IMR-90 (cell line): Measurements from ENCODE around the gene STARD6. TPM values are rescaled to one million over a fixed set of nuclear protein-coding genes. Genes with fewer than 3 reads are reported as not detected.

Source experiments
- ATAC-seq: fragments of 200-7000 bp; cut with Tn5 transposase; 2 replicates; pipeline ENCODE4 v1.9.1; 2020; ENCODE audit warnings: low read depth, mild to moderate bottlenecking, moderate library complexity
- BruUV-seq: library from RNA; stranded (reverse); fragments of 400-500 nt; replicated peaks from 2 replicates; lab custom pipeline; 2021; lab: Mats Ljungman, UMichigan
- CTCF ChIA-PET: fragments of 300-600 bp; formaldehyde crosslinking; extraction: SDS; loops from one replicate; lab custom pipeline; 2021; ENCODE audit warnings: antibody characterized with exemption; lab: Yijun Ruan, JAX
- POLR2A ChIA-PET: fragments of 300-600 bp; sonication (Branson Sonifier 250); formaldehyde crosslinking; loops from one replicate; lab custom pipeline; 2022; ENCODE audit warnings: antibody characterized with exemption; ENCODE audit not compliant: unreplicated experiment; lab: Charles Lee
- DNase-seq: peaks from one replicate; pipeline ENCODE4 v3.0.0; 2013
- H2AFZ ChIP-seq: replicated peaks from 2 replicates; pipeline ENCODE3; 2013; ENCODE audit warnings: low read length, mild to moderate bottlenecking; ENCODE audit not compliant: poor library complexity
- H2AK5ac ChIP-seq: 2 replicates; pipeline ENCODE4 v1.6.1; 2013; ENCODE audit warnings: low read depth, low read length, inconsistent platforms
- H2AK9ac ChIP-seq: replicated peaks from 2 replicates; pipeline ENCODE3; 2013; ENCODE audit warnings: mild to moderate bottlenecking, low read depth, low read length, moderate library complexity; ENCODE audit not compliant: poor library complexity
- H2BK120ac ChIP-seq: 2 replicates; pipeline ENCODE4 v1.6.1; 2013; ENCODE audit warnings: low read depth, low read length, inconsistent platforms
- H2BK15ac ChIP-seq: 3 replicates; pipeline ENCODE4 v1.6.1; 2013; ENCODE audit warnings: low read depth, low read length, inconsistent platforms
- H2BK20ac ChIP-seq: 2 replicates; pipeline ENCODE4 v1.6.1; 2013; ENCODE audit warnings: low read depth, mild to moderate bottlenecking, inconsistent platforms, low read length, moderate library complexity
- H2BK5ac ChIP-seq: 2 replicates; pipeline ENCODE4 v1.6.1; 2013; ENCODE audit warnings: mild to moderate bottlenecking, low read depth, low read length, inconsistent platforms; ENCODE audit not compliant: poor library complexity, severe bottlenecking
- H3K14ac ChIP-seq: replicated peaks from 2 replicates; pipeline ENCODE4 v1.6.1; 2013; ENCODE audit warnings: low read depth, low read length, inconsistent platforms
- H3K18ac ChIP-seq: 2 replicates; pipeline ENCODE4 v1.6.1; 2013; ENCODE audit warnings: low read depth, low read length, control low read depth
- H3K23ac ChIP-seq: 2 replicates; pipeline ENCODE4 v1.6.1; 2013; ENCODE audit warnings: low read depth, low read length, inconsistent platforms
- H3K27ac ChIP-seq: 2 replicates; pipeline ENCODE4 v1.5.1; 2013; ENCODE audit warnings: mild to moderate bottlenecking, control low read depth, low read length; ENCODE audit not compliant: insufficient read depth
- H3K27me3 ChIP-seq: 2 replicates; pipeline ENCODE4 v1.6.1; 2013; ENCODE audit warnings: low read length; ENCODE audit not compliant: control insufficient read depth, insufficient read depth
- H3K36me3 ChIP-seq: 2 replicates; pipeline ENCODE4 v1.6.1; 2013; ENCODE audit warnings: low read length, mixed read lengths; ENCODE audit not compliant: control insufficient read depth, insufficient read depth
- H3K4ac ChIP-seq: 2 replicates; pipeline ENCODE4 v1.6.1; 2013; ENCODE audit warnings: low read depth, low read length, inconsistent platforms
- H3K4me1 ChIP-seq: 2 replicates; pipeline ENCODE4 v1.6.1; 2013; ENCODE audit warnings: low read length, mixed read lengths; ENCODE audit not compliant: control insufficient read depth, insufficient read depth
- H3K4me2 ChIP-seq: 2 replicates; pipeline ENCODE4 v1.6.1; 2013; ENCODE audit warnings: low read depth, mild to moderate bottlenecking, control low read depth, low read length, moderate library complexity
- H3K4me3 ChIP-seq: 2 replicates; pipeline ENCODE4 v1.5.1; 2013; ENCODE audit warnings: low read depth, mild to moderate bottlenecking, control low read depth, low read length, moderate library complexity; ENCODE audit not compliant: insufficient read depth
- H3K56ac ChIP-seq: 2 replicates; pipeline ENCODE4 v1.6.1; 2013; ENCODE audit warnings: low read length, inconsistent platforms; ENCODE audit not compliant: insufficient read depth; ENCODE audit errors: extremely low read depth
- H3K79me1 ChIP-seq, 2 experiments: 2 replicates each; pipeline ENCODE4 v1.6.1; 2013; ENCODE audit warnings: low read length in 2 of 2, inconsistent platforms in 1 of 2, low read depth in 1 of 2
- H3K9ac ChIP-seq: 2 replicates; pipeline ENCODE4 v1.6.1; 2013; ENCODE audit warnings: low read depth, low read length, control low read depth
- H3K9me1 ChIP-seq: 2 replicates; pipeline ENCODE4 v1.6.1; 2013; ENCODE audit warnings: low read length, inconsistent platforms; ENCODE audit not compliant: insufficient read depth
- H3K9me3 ChIP-seq: 2 replicates; pipeline ENCODE4 v1.6.1; 2013; ENCODE audit warnings: low read length; ENCODE audit not compliant: control insufficient read depth, insufficient read depth
- H4K20me1 ChIP-seq: 2 replicates; pipeline ENCODE4 v1.6.1; 2013; ENCODE audit warnings: low read length, inconsistent platforms; ENCODE audit not compliant: insufficient read depth
- H4K5ac ChIP-seq: 2 replicates; pipeline ENCODE4 v1.6.1; 2013; ENCODE audit warnings: mild to moderate bottlenecking, low read depth, low read length, control low read depth
- H4K8ac ChIP-seq, 2 experiments: 2 replicates each; pipeline ENCODE4 v1.6.1; 2013; ENCODE audit warnings: low read depth in 2 of 2, low read length in 2 of 2, control low read depth in 1 of 2, inconsistent platforms in 1 of 2
- H4K91ac ChIP-seq: 2 replicates; pipeline ENCODE4 v1.6.1; 2013; ENCODE audit warnings: low read depth, low read length, inconsistent platforms; ENCODE audit not compliant: insufficient read depth
- BHLHE40 ChIP-seq: fragments of 150-350 bp; IDR thresholded peaks from 2 replicates; pipeline ENCODE4 v1.6.1; 2016; ENCODE audit warnings: mild to moderate bottlenecking, low read depth, low read length
- CEBPB ChIP-seq: IDR thresholded peaks from 2 replicates; pipeline ENCODE4 v1.6.1; 2012; ENCODE audit warnings: low read depth, low read length, improper control_type of control experiment
- CTCF ChIP-seq: conservative IDR thresholded peaks from 2 replicates; pipeline ENCODE4 v1.5.1; 2012; ENCODE audit warnings: mild to moderate bottlenecking, low read depth, low read length, improper control_type of control experiment
- ELK1 ChIP-seq: fragments of 150-350 bp; IDR thresholded peaks from 2 replicates; pipeline ENCODE4 v1.6.1; 2016; ENCODE audit warnings: low read depth, mild to moderate bottlenecking, low read length, moderate library complexity, borderline replicate concordance
- FOS ChIP-seq: fragments of 150-350 bp; IDR thresholded peaks from 2 replicates; pipeline ENCODE4 v1.6.1; 2016; ENCODE audit warnings: low read depth, low read length
- MAFK ChIP-seq: IDR thresholded peaks from 2 replicates; pipeline ENCODE4 v1.6.1; 2012; ENCODE audit warnings: low read depth, low read length, improper control_type of control experiment
- MAZ ChIP-seq: IDR thresholded peaks from 2 replicates; pipeline ENCODE4 v1.6.1; 2012; ENCODE audit warnings: low read depth, mild to moderate bottlenecking, low read length, improper control_type of control experiment, moderate library complexity, borderline replicate concordance
- MXI1 ChIP-seq: IDR thresholded peaks from 2 replicates; pipeline ENCODE4 v1.6.1; 2012; ENCODE audit warnings: low read depth, mild to moderate bottlenecking, low read length, moderate library complexity, borderline replicate concordance
- NFE2L2 ChIP-seq: fragments of 150-350 bp; IDR thresholded peaks from 2 replicates; pipeline ENCODE4 v1.6.1; 2016; ENCODE audit warnings: low read depth, mild to moderate bottlenecking, low read length
- POLR2A ChIP-seq: IDR thresholded peaks from 2 replicates; pipeline ENCODE4 v1.6.1; 2012; ENCODE audit warnings: mild to moderate bottlenecking, low read depth, low read length
- RAD21 ChIP-seq: IDR thresholded peaks from 2 replicates; pipeline ENCODE4 v1.6.1; 2012; ENCODE audit warnings: low read length, improper control_type of control experiment
- RCOR1 ChIP-seq: IDR thresholded peaks from 2 replicates; pipeline ENCODE4 v1.6.1; 2012; ENCODE audit warnings: mild to moderate bottlenecking, low read length, improper control_type of control experiment; ENCODE audit not compliant: insufficient replicate concordance
- RFX5 ChIP-seq: IDR thresholded peaks from 2 replicates; pipeline ENCODE4 v1.8.0; 2012; ENCODE audit warnings: low read depth, mild to moderate bottlenecking, low read length, moderate library complexity
- SMC3 ChIP-seq: fragments of 150-350 bp; IDR thresholded peaks from 2 replicates; pipeline ENCODE4 v1.6.1; 2016; ENCODE audit warnings: low read depth, mild to moderate bottlenecking, antibody characterized with exemption, low read length, moderate library complexity
- USF2 ChIP-seq: fragments of 150-350 bp; IDR thresholded peaks from 2 replicates; pipeline ENCODE4 v1.6.1; 2017; ENCODE audit warnings: mild to moderate bottlenecking, antibody characterized with exemption, low read length, low read depth
- dilution Hi-C: fragments of 300-500 bp; cut with HindIII; formaldehyde crosslinking; loops from one replicate; pipeline ENCODE4 v1.14.3; 2018; ENCODE audit warnings: low sequenced_read_pairs; ENCODE audit not compliant: unreplicated experiment
- in situ Hi-C: fragments of 300-500 bp; cut with MboI; formaldehyde crosslinking; loops from 3 replicates; pipeline ENCODE4 v1.14.3; 2019; ENCODE audit warnings: low sequenced_read_pairs, inconsistent platforms, mixed read lengths
- intact Hi-C: fragments of 100-400 bp; cut with micrococcal nuclease; formaldehyde crosslinking; loops from 2 replicates; pipeline ENCODE4 v1.10.0; 2022
- polyA plus RNA-seq, 3 experiments: library from polyadenylated mRNA; depleted of rRNA; stranded (reverse); fragments of >200 nt; gene quantifications; 2 replicates each; pipeline ENCODE4 v1.2.3, GENCODE V29; 2012; ENCODE audit warnings: low replicate concordance in 1 of 3
- total RNA-seq: library from RNA; depleted of rRNA; stranded (reverse); fragments of >200 nt; gene quantifications from 2 replicates; pipeline ENCODE4 v1.2.3, GENCODE V29; 2012

Gene STARD6
- total and polyA plus RNA-seq, 2 of the 4 experiments (the other 2 are of a cell fraction): not detected

GRCh38 chr18:54303408-54303807, 54.2 kb downstream of the STARD6 start:
- Histone ChIP-seq H3K79me1 (no peaks in the 10 kb centered on the region), H2BK5ac (no peak overlapping the region), H2BK15ac (no peak overlapping the region), H3K9me1 (no peaks in the 10 kb centered on the region), H3K4me1 (no peaks in the 10 kb centered on the region), H2AFZ (no peak overlapping the region), H3K4me2 (no peak overlapping the region), H4K91ac (no peak overlapping the region), H3K27me3 (no peaks in the 10 kb centered on the region), H3K4me3 (no peak overlapping the region), H2BK120ac (no peak overlapping the region), H3K4ac (no peak overlapping the region), H3K36me3 (no peaks in the 10 kb centered on the region), H4K20me1 (no peaks in the 10 kb centered on the region), H4K5ac (no peak overlapping the region), H3K23ac (no peak overlapping the region), H3K9me3 (no peaks in the 10 kb centered on the region), H3K27ac (no peak overlapping the region), H2AK9ac (no peak overlapping the region), H3K56ac (no peak overlapping the region), H2AK5ac (no peak overlapping the region), H3K14ac (no peak overlapping the region), H3K9ac (no peak overlapping the region), H2BK20ac (no peak overlapping the region), H3K18ac (no peak overlapping the region), H4K8ac (no peak overlapping the region)
- dilution Hi-C loops (no loop called here), intact Hi-C loops (no loop called here), in situ Hi-C loops (no loop called here)
- POLR2A ChIA-PET: no interaction called here
- DNase-seq (no peak), ATAC-seq (no peak)
- TF ChIP-seq MXI1 (no peak), POLR2A (no peak), ELK1 (no peak), SMC3 (no peak), USF2 (no peak), RAD21 (no peak), NFE2L2 (no peak), FOS (no peak), CTCF (no peak), RCOR1 (no peak), MAZ (no peak), MAFK (no peak), RFX5 (no peak), BHLHE40 (no peak), CEBPB (no peak)
- CTCF ChIA-PET: no interaction called here
- no TSS peak for BruUV-seq
